K562 (cell line): ENCODE measurements around the gene SLC20A1. TPM values are rescaled to one million over a fixed set of nuclear protein-coding genes. Genes with fewer than 3 reads are reported as not detected.

ENCODE experiments used
- ATF2 ChIP-seq: sonication (generic); formaldehyde crosslinking; IDR thresholded peaks from 2 replicates; pipeline ENCODE4 v1.8.1; 2022; ENCODE audit warnings: missing genetic modification reagents
- ATF6 ChIP-seq: sonication (generic); formaldehyde crosslinking; IDR thresholded peaks from 2 replicates; pipeline ENCODE4 v1.4.0; 2020; ENCODE audit warnings: mild to moderate bottlenecking, missing genetic modification reagents
- BACH1 ChIP-seq: fragments of 200-800 bp; sonication (Bioruptor generic); IDR thresholded peaks from 2 replicates; pipeline ENCODE4 v1.6.1; 2016; ENCODE audit warnings: missing genetic modification characterization, missing compliant biosample characterization
- CC2D1A ChIP-seq: fragments of 450-650 bp; IDR thresholded peaks from 2 replicates; pipeline ENCODE4 v1.6.1; 2017; ENCODE audit warnings: mild to moderate bottlenecking
- CHCHD3 ChIP-seq: fragments of 250-450 bp; sonication (Bioruptor Pico); IDR thresholded peaks from 2 replicates; pipeline ENCODE4 v2.1.2; 2022; ENCODE audit warnings: mild to moderate bottlenecking
- FUS ChIP-seq: fragments of 200-400 bp; formaldehyde crosslinking; optimal IDR thresholded peaks from 2 replicates; pipeline ENCODE3; 2017; ENCODE audit warnings: low read depth, low read length
- HMG20A ChIP-seq: fragments of 450-650 bp; formaldehyde crosslinking; conservative IDR thresholded peaks from 2 replicates; pipeline ENCODE4 v1.4.0; 2020; ENCODE audit warnings: mild to moderate bottlenecking, mixed read lengths
- MAFG ChIP-seq: fragments of 450-650 bp; conservative IDR thresholded peaks from 2 replicates; pipeline ENCODE4 v1.6.1; 2016; ENCODE audit warnings: missing genetic modification characterization, missing compliant biosample characterization
- POLR2B ChIP-seq: fragments of 450-650 bp; IDR thresholded peaks from 2 replicates; pipeline ENCODE4 v1.6.1; 2018; ENCODE audit warnings: low read depth; ENCODE audit not compliant: partially characterized antibody
- PRMT5 ChIP-seq: sonication (generic); formaldehyde crosslinking; IDR thresholded peaks from 2 replicates; pipeline ENCODE4 v1.5.0; 2020; ENCODE audit warnings: missing genetic modification reagents
- RAD21 ChIP-seq, 2 experiments: fragments of 250-450 bp in 1 of 2; fragments of 450-650 bp in 1 of 2; sonication (Bioruptor Pico) in 1 of 2; formaldehyde crosslinking in 1 of 2; IDR thresholded peaks in 1 of 2; conservative IDR thresholded peaks in 1 of 2; 2 replicates each; pipeline versions ENCODE4 v1.4.0 to v1.8.0; 2020 to 2022; ENCODE audit warnings: mild to moderate bottlenecking in 2 of 2, moderate library complexity in 1 of 2
- RAD51 ChIP-seq: fragments of 450-650 bp; IDR thresholded peaks from 2 replicates; pipeline ENCODE4 v1.7.1; 2016; ENCODE audit warnings: low read depth, mild to moderate bottlenecking, borderline replicate concordance
- SAP30 ChIP-seq: fragments of 200-600 bp; sonication (generic); IDR thresholded peaks from 2 replicates; pipeline ENCODE4 v1.6.1; 2012; ENCODE audit warnings: borderline replicate concordance, low read depth, mild to moderate bottlenecking, moderate library complexity, low read length, control low read depth, inconsistent platforms; ENCODE audit not compliant: insufficient read depth, poor library complexity, severe bottlenecking
- SMARCB1 ChIP-seq: IDR thresholded peaks from 2 replicates; pipeline ENCODE4 v1.6.1; 2011; ENCODE audit warnings: improper control_type of control experiment, low read depth; ENCODE audit not compliant: insufficient read length
- TCF7 ChIP-seq: sonication (generic); IDR thresholded peaks from 2 replicates; pipeline ENCODE4 v1.6.1; 2016; ENCODE audit warnings: antibody characterized with exemption, borderline replicate concordance
- TCFL5 ChIP-seq: fragments of 250-450 bp; sonication (Bioruptor Pico); conservative IDR thresholded peaks from 2 replicates; pipeline ENCODE4 v1.6.1; 2021; ENCODE audit warnings: mild to moderate bottlenecking, moderate library complexity, matching md5 sums
- YY1 ChIP-seq, 3 experiments: IDR thresholded peaks; 2 replicates each; pipeline ENCODE4 v1.6.1; 2011; ENCODE audit warnings: low read length in 2 of 3, mild to moderate bottlenecking in 2 of 3, moderate library complexity in 2 of 3, borderline replicate concordance in 1 of 3, control low read depth in 1 of 3, low read depth in 1 of 3; ENCODE audit not compliant: insufficient read depth in 3 of 3, insufficient replicate concordance in 2 of 3, control insufficient read depth in 1 of 3, insufficient read length in 1 of 3; ENCODE audit errors: extremely low read depth in 1 of 3
- ZBTB26 ChIP-seq: fragments of 450-650 bp; formaldehyde crosslinking; IDR thresholded peaks from 2 replicates; pipeline ENCODE4 v1.4.0; 2022; ENCODE audit warnings: missing genetic modification characterization
- ZNF146 ChIP-seq: IDR thresholded peaks from one replicate; pipeline ENCODE4 v1.6.1; 2018; ENCODE audit warnings: missing compliant biosample characterization; ENCODE audit not compliant: unreplicated experiment
- ZNF274 ChIP-seq: IDR thresholded peaks from 2 replicates; pipeline ENCODE4 v1.6.1; 2011; ENCODE audit warnings: low read depth, mild to moderate bottlenecking, low read length, moderate library complexity, borderline replicate concordance
- ZNF384 ChIP-seq: IDR thresholded peaks from 2 replicates; pipeline ENCODE4 v1.6.1; 2012; ENCODE audit warnings: low read depth, low read length, improper control_type of control experiment
- ZZZ3 ChIP-seq: fragments of 450-650 bp; IDR thresholded peaks from 2 replicates; pipeline ENCODE4 v1.6.1; 2016; ENCODE audit warnings: antibody characterized with exemption, mild to moderate bottlenecking, moderate library complexity
- polyA plus RNA-seq, 8 experiments: library from polyadenylated mRNA; depleted of rRNA in 4 of 8; stranded (reverse) in 5 of 8; unstranded in 3 of 8; fragments of >200 nt; fragmentation: Nextera tagmentation in 2 of 8; fragmentation: Illumina TruSeq in 1 of 8; extraction: Ambion mirVana in 2 of 8; extraction: Trizol in 1 of 8; gene quantifications; 2 replicates each; pipeline versions ENCODE4 v1.2.1 to v1.2.3, GENCODE V29; 2011 to 2014; ENCODE audit warnings: inconsistent platforms in 1 of 8, missing spikeins in 1 of 8
- total RNA-seq, 7 experiments: library from RNA; depleted of rRNA in 6 of 7; stranded (reverse); fragments of >200 nt in 6 of 7; fragmentation: Illumina TruSeq in 2 of 7; extraction: Trizol in 2 of 7; gene quantifications; 2 replicates each; pipeline versions ENCODE4 v1.2.1 to v1.2.3, GENCODE V29; 2011 to 2021; ENCODE audit warnings: low replicate concordance in 1 of 7
- TF ChIP-seq, protein P1 (sequence below): fragments of 250-450 bp; sonication (Bioruptor Pico); IDR thresholded peaks from 2 replicates; pipeline ENCODE4 v1.5.0; 2020; ENCODE audit warnings: mild to moderate bottlenecking

SLC20A1 gene
- total and polyA plus RNA-seq, 9 of the 15 experiments (the other 6 are each of a cell fraction or from before 2014, with no cell fraction given) = 53.8 to 150 (median 74.7) TPM

- TF ChIP-seq ZNF384 (no peak), ZNF274 (no peak), PRMT5 (CRISPR knock-in tag) (no peak), ATF6 (no peak), TCF7 (no peak), ATF2 (no peak), ZBTB26 (CRISPR knock-in tag) (no peak), ZZZ3 (no peak), BACH1 (tag) (no peak), ZNF146 (CRISPR knock-in tag) (no peak), CHCHD3 (CRISPR knock-in tag) (no peak), YY1 (IDR thresholded peaks at IDR 0.05; ENCODE audit: borderline replicate concordance in 1 of 3, control insufficient read depth in 1 of 3, extremely low read depth in 1 of 3, insufficient read depth in 3 of 3, insufficient read length in 1 of 3, insufficient replicate concordance in 2 of 3, low read depth in 1 of 3, low read length in 2 of 3) (peak in 2 of 3 experiments; percentile 81 to 91), TCFL5 (no peak), CC2D1A (peak; percentile 86), HMG20A (CRISPR knock-in tag) (no peak), POLR2B (no peak), FUS (no peak), MAFG (tag) (no peak), RAD51 (no peak), RAD21 (CRISPR knock-in tag; conservative IDR thresholded peaks at IDR 0.05 in 1 of 2, IDR thresholded peaks at IDR 0.05 in 1 of 2) (peak; percentile 97 to 99), SAP30 (no peak), SMARCB1 (no peak)
- TF ChIP-seq, protein P1, sequence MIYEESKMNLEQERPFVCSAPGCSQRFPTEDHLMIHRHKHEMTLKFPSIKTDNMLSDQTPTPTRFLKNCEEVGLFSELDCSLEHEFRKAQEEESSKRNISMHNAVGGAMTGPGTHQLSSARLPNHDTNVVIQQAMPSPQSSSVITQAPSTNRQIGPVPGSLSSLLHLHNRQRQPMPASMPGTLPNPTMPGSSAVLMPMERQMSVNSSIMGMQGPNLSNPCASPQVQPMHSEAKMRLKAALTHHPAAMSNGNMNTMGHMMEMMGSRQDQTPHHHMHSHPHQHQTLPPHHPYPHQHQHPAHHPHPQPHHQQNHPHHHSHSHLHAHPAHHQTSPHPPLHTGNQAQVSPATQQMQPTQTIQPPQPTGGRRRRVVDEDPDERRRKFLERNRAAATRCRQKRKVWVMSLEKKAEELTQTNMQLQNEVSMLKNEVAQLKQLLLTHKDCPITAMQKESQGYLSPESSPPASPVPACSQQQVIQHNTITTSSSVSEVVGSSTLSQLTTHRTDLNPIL = no peak
Measured at GRCh38 chr2:112626604-112627059, 19.1 kb upstream of the SLC20A1 start (continued).
